Tibial nerve (tissue), 4 donors: ENCODE measurements around the gene CADPS.

Experiments
- EP300 ChIP-seq, 2 donors: sonication (generic); formaldehyde crosslinking; IDR thresholded peaks; one replicate each; pipeline ENCODE4 v1.6.1; 2017; ENCODE audit warnings: antibody characterized with exemption in 2 of 2, mild to moderate bottlenecking in 1 of 2
- TF ChIP-seq, protein P1 (sequence below), 5 experiments: fragments of 200-600 bp in 3 of 5; fragments of 450-650 bp in 2 of 5; sonication (generic) in 3 of 5; IDR thresholded peaks; one replicate each; pipeline ENCODE4 v1.5.1; 2016 to 2019; ENCODE audit warnings: antibody characterized with exemption in 5 of 5, mild to moderate bottlenecking in 3 of 5, moderate library complexity in 2 of 5

DNA sequence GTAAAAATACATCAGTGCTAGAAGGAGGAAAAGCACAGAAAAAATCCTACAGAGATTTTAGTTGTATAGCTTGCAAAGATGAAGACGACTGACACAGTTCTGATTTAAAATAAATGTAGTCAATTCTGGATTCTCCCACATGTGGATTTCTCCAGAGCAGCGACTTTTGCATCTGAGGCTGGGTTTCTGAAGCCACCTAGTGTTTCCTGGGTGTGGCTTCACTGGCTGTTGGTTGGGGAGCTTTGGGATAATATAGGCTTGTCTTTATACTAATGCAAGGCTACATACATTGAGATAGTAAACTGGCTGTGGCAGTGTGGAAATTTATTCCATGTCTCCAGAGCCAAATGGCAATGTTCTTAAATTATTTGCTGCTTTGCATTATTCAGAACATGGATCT lies 343.7 kb downstream of the CADPS start:
- TF ChIP-seq, protein P1, sequence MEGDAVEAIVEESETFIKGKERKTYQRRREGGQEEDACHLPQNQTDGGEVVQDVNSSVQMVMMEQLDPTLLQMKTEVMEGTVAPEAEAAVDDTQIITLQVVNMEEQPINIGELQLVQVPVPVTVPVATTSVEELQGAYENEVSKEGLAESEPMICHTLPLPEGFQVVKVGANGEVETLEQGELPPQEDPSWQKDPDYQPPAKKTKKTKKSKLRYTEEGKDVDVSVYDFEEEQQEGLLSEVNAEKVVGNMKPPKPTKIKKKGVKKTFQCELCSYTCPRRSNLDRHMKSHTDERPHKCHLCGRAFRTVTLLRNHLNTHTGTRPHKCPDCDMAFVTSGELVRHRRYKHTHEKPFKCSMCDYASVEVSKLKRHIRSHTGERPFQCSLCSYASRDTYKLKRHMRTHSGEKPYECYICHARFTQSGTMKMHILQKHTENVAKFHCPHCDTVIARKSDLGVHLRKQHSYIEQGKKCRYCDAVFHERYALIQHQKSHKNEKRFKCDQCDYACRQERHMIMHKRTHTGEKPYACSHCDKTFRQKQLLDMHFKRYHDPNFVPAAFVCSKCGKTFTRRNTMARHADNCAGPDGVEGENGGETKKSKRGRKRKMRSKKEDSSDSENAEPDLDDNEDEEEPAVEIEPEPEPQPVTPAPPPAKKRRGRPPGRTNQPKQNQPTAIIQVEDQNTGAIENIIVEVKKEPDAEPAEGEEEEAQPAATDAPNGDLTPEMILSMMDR (IDR thresholded peaks at IDR 0.05): no peak
- no peak for TF ChIP-seq EP300 (IDR thresholded peaks at IDR 0.05)
